ES-I3 (cell line): ENCODE results near the gene UQCR10.
"Not testable (repeated sequence)": the region's sequence is repeated elsewhere in the genome, so short reads cannot be mapped to it uniquely, and the experiment has no call there.

Source experiments
- H3K36me3 ChIP-seq: 2 replicates; pipeline ENCODE4 v1.6.1; 2013; ENCODE audit warnings: mild to moderate bottlenecking, low read length, control low read depth, moderate library complexity; ENCODE audit not compliant: insufficient read depth
- H3K4me1 ChIP-seq: 2 replicates; pipeline ENCODE4 v1.6.1; 2013; ENCODE audit warnings: mild to moderate bottlenecking, control low read depth, low read length; ENCODE audit not compliant: insufficient read depth
- H3K9ac ChIP-seq: 2 replicates; pipeline ENCODE4 v1.6.1; 2013; ENCODE audit warnings: low read depth, mild to moderate bottlenecking, low read length, moderate library complexity
- H3K9me3 ChIP-seq: 2 replicates; pipeline ENCODE4 v1.6.1; 2013; ENCODE audit warnings: mild to moderate bottlenecking, low read length, moderate library complexity; ENCODE audit not compliant: control insufficient read depth, insufficient read depth

The UQCR10 gene

DNA sequence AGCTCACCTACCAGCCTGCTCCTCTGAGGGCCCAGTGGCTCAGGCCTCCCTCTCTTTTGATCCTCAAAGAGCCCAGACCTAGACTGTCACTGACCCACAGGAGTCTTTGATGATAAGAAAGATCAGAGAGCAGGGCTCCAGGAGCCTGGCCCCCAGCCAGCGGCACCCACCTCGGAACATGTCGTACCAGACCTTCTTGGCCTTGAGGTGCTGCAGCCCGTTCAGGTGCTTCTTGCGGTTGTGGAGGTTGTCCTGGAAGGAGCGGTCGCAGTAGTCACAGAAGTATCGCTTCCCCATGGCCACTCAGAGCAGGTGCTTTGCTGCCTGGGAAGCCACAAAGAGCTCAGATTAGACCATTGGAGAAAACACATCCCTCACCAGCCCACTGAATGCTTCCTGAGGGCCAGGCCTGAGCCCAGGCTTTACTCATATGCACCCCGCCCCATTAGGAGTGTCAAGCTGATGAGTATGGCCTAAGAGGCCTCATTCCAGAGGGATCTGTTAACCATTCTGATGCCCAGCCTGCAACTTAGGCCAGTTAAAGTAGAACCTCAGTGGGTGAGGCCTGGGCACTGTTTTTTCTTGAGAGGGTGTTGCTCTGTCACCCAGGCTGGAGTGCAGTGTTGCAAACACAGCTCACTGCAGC, 18.8 kb upstream of the UQCR10 start:
- Histone ChIP-seq H3K9ac (no peak overlapping the region), H3K36me3 (no peaks in the 10 kb centered on the region), H3K9me3 (no peaks in the 10 kb centered on the region), H3K4me1 (no peaks in the 10 kb centered on the region)

DNA sequence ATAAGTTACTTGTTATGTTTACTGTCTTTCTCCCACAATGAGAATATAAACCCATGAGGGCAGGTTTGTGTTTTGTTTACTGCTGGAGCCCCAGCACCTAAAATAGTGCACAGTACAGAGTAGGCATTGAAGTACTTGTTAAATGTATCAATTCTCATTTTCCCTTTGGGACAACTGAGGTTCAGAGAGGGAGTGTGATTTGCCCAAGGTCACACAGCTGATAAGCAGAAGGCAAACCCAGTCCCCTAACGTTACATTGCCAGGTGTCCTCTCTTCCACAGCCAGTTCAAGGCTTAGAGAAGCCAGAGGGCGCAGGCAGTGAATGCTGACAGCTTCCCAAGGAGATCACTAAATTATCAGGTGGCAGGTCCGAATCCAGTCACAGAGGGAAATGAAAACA, 17.1 kb upstream of the UQCR10 start:
- Histone ChIP-seq H3K36me3 (no peaks in the 10 kb centered on the region), H3K4me1 (no peaks in the 10 kb centered on the region), H3K9ac (no peak overlapping the region)

DNA sequence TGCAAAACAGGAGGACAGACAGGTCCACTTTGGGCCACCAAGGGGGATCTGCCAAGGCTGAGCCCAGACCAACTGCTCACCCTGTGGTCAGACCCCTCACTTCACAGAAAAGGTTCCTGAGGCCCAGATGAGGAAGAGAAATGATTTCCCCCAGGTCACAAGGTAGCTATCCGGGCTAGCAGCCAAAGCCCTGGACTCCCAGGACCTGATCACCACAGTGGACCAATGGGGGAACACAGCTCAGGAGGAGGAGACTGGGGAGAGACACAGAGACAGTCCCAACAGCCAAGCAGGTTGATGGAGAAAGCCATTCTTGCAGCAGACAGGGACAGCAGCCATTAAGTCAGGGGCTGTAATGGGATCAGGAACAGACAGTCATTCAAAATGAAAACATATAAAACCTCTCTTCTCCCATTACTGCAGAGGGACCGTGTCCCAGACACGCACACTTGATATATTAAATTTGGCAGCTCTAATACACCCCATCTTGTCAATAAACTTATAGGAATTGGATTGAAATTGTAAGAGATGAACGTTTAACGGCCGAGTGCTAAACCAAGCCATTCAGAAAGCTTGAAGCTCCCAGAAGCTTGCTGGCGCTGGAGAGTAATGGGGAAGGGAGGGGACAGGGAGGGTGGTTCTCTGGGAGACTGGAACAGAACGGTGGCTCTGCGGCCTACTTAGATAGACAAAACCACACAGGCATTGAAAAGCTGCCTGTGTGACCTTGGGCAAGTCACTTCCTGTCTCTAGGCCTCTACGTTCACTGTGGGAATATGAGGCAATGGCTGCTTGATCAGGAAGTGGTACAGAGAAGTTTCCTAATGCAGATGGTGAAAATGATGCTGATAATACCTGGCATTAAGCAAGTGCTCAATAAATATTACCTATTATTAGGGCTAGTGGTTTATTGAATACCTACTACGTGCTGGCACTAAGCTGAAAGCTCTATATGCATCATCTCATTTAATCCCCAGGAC, 16.3 kb upstream of the UQCR10 start:
- no peak overlapping the region for H3K9ac ChIP-seq
- H3K36me3 ChIP-seq = no peaks in the 10 kb centered on the region
- no peaks in the 10 kb centered on the region for H3K9me3 ChIP-seq
- no peaks in the 10 kb centered on the region for H3K4me1 ChIP-seq

More for the DNA sequence above, 17.1 kb upstream of the UQCR10 start:
- H3K9me3 ChIP-seq = no peaks in the 10 kb centered on the region

- Histone ChIP-seq H3K36me3 (no peaks in the 10 kb centered on the region), H3K4me1 (no peaks in the 10 kb centered on the region), H3K9me3 (no peaks in the 10 kb centered on the region), H3K9ac (no peak overlapping the region)
Measured at GRCh38 chr22:29751669-29752068, 15.5 kb upstream of the UQCR10 start.

- Histone ChIP-seq H3K9ac (no peak overlapping the region), H3K4me1 (no peaks in the 10 kb centered on the region), H3K36me3 (no peaks in the 10 kb centered on the region), H3K9me3 (no peaks in the 10 kb centered on the region)
Measured at GRCh38 chr22:29753808-29754657, 13.1 kb upstream of the UQCR10 start.

- H3K36me3 ChIP-seq, H3K4me1 ChIP-seq, H3K9ac ChIP-seq, H3K9me3 ChIP-seq: not testable (repeated sequence)
Measured at GRCh38 chr22:29754658-29755395, 12.3 kb upstream of the UQCR10 start.

GRCh38 chr22:29755889-29756288, 11.3 kb upstream of the UQCR10 start:
- H3K4me1 ChIP-seq = no peaks in the 10 kb centered on the region
- H3K36me3 ChIP-seq = no peaks in the 10 kb centered on the region
- no peak overlapping the region for H3K9ac ChIP-seq
- H3K9me3 ChIP-seq = no peaks in the 10 kb centered on the region

- H3K9me3 ChIP-seq = no peaks in the 10 kb centered on the region
- H3K36me3 ChIP-seq = no peaks in the 10 kb centered on the region
- H3K4me1 ChIP-seq = no peaks in the 10 kb centered on the region
- H3K9ac ChIP-seq = no peak overlapping the region
Measured at GRCh38 chr22:29756341-29756740, 10.8 kb upstream of the UQCR10 start.

DNA sequence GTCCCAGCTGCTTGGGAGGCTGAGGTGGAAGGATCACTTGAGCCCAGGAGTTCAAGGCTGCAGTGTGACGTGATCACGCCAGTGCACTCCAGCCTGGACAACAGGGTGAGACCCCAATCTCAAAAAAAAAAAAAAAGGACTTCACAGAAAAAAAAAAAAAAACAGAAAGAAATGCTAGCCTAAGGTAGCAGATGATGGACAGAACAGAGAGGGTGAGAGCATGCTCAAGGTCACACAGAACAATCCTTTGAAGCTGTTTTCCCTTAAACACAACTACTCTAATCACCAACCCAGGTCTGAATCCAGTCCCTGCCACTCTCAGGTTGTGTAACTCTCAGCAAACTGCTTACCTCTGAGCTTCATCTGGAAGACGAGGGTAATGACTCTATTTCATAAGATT, 10.1 kb upstream of the UQCR10 start:
- Histone ChIP-seq H3K36me3 (no peaks in the 10 kb centered on the region), H3K4me1 (peaks cover under 1% of the 10 kb centered on the region; the same call in 1 of the 2 replicates)

DNA sequence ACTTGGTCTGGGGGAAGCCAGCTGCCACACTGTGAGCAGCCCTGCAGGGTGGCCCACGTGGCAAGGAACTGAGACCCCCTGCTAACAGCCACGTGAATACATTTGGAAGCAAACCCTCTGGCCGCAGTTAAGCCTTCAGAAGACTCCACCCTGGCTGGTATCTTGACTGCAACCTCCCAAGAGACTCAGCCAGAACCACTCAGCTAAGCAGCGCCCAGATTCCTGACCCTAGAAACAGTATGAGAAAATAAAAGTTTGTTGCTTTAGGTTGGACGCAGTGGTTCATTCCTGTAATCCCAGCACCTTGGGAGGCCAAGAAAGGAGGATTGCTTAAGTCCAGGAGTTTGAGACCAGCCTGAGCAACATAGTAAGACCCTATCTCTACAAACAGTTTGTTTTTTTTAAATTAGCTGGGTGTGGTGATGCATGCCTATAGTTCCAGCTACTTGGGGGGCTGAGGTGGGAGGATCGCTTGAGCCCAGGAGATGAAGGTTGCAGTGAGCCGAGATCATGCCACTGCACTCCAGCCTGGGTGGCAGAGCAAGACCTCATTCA, 9.0 kb upstream of the UQCR10 start:
- peaks cover 5% of the 10 kb centered on the region; the same call in 1 of the 2 replicates for H3K4me1 ChIP-seq
- no peaks in the 10 kb centered on the region for H3K9me3 ChIP-seq
- H3K9ac ChIP-seq = no peak overlapping the region

More for the DNA sequence above, 10.1 kb upstream of the UQCR10 start:
- Histone ChIP-seq H3K9me3 (no peaks in the 10 kb centered on the region), H3K9ac (no peak overlapping the region)

DNA sequence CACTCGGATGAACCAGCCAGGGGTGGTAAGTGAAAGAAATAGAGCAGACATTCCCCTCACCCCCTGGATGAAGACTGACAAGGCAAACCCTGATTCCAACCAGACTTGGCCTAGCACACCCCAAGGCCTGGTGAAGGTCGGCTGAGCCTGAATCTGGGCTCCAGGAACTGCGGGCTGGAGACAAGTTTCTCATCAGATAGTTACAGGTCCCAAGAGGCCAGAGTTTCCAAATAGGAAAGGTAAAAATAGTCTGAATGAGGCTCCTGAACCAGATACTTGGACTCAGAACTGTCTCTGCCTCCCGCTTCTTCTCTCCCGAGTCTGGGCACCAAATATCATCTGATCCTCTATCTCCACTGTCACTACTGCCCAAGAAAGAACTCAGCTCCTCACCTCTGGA, 8.2 kb upstream of the UQCR10 start:
- Histone ChIP-seq H3K36me3 (no peaks in the 10 kb centered on the region), H3K9me3 (no peaks in the 10 kb centered on the region), H3K4me1 (peaks cover 5% of the 10 kb centered on the region; the same call in 1 of the 2 replicates), H3K9ac (no peak overlapping the region)

More for the DNA sequence above, 9.0 kb upstream of the UQCR10 start:
- H3K36me3 ChIP-seq = no peaks in the 10 kb centered on the region

DNA sequence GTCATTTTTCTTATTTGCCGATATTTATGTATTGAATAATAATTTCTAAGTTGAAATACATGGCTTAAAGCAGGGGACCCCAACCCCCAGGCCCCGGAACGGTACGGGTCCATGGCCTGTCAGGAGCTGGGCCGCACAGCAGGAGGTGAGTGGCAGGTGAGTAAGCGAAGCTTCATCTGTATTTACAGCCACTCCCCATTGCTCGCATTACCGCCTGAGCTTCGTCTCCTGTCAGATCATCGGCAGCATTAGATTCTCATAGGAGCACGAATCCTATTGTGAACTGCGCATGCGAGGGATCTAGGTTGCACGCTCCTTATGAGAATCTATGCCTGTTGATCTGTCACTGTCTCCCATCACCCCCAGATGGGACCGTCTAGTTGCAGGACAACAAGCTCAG, 4.9 kb upstream of the UQCR10 start:
- H3K9ac ChIP-seq = no peak overlapping the region
- no peaks in the 10 kb centered on the region for H3K9me3 ChIP-seq
- no peaks in the 10 kb centered on the region for H3K36me3 ChIP-seq
- peaks cover 5% of the 10 kb centered on the region; the same call in 1 of the 2 replicates for H3K4me1 ChIP-seq

DNA sequence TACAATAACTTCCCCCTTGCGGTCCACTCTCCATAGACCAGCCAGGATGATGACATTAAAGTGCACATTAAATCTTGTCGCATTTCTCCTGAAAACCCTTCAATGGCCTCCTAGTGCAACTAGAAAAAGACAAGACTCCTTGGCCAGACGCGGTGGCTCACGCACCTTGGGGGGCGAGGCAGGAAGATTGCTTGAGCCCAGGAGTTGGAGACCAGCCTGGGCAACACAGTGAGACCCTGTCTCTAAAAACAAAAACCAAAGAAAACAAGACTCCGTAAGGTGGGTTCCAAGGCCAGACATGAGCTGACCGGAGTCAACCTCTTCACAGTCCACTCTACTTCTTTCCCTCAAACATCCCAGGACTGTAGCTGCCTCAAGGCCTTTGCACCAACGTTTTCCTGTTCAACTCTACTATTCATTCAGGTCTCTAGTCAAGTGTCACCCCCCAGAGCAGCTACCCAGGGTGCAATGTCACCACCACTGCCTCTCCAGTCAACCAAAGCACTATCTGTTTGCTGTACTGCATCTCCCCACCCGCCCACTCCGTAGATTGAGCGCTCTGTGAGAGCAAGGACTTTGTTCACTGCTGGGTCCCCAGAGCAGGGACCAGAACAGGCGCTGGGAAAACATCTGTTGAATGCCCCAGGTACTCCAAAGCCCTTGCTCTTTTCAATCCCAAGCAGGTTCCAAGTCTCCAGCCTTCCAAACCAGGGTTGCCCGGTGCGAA, 1.1 kb upstream of the UQCR10 start:
- peaks cover 5% of the 10 kb centered on the region; the same call in 1 of the 2 replicates for H3K4me1 ChIP-seq
- H3K9ac ChIP-seq = peak overlapping the region; percentile 94
- H3K36me3 ChIP-seq = peaks cover 9% of the 10 kb centered on the region; the same call in 1 of the 2 replicates
- H3K9me3 ChIP-seq = no peaks in the 10 kb centered on the region
